ENCODE measurements around the gene ABCF2.
A peak's percentile ranks its signal among the peaks of the same experiment; 100 is the strongest.

Gene ABCF2

DNA sequence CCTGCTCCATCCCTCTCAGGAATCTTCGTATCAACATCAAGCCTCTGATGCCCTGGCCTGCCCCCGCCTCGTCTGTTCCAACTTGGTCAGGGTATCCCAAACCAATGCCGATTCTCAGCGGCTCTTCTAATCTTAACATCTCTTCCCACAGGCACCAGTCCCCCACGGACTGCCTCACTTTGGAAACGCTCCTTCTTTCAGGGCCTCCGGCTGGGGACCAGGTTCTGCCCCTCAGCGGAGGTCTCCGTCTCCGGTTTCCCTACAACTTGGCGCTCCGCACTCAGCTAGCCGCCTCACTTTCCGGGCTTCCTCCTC is 488 bp downstream of the ABCF2 start:
- Mint-ChIP-seq H3K27ac (peak overlapping the region; percentile 97 to 98), H3K9me3 (no peaks in the 10 kb centered on the region), H3K27me3 (no peaks in the 10 kb centered on the region), H3K4me1 (peaks cover 47% of the 10 kb centered on the region), H3K4me3 (peak overlapping the region; percentile 97 to 100)
- DNase-seq = no peak
- peak; percentile 21 for ATAC-seq

DNA sequence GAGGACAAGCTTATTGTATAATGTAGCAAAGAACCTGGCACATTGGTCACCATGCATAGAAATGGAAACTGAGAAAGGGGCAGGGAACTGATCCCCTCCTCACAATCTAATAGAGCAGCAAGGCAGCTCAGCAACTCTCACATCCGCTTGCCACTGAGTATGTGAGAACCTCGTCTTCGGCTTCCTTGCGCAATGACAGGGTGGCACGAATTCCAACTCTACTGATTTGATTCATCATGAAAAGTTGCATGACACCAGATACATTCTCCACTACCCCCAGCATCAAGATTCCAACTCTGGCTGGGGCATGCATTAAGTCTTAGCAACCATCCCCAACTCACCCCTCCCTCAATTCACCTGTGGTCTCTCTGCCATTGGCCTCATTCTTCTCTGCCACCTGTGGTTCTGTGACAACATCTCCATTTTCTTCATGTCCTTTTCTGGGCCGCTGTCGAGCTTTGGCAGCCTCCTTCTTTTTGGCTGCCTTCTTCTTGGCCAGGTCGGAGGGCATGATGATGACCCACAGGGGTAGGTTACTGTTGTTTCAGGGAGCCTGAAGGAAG is 976 bp downstream of the ABCF2 start:
- ATAC-seq (no peak), DNase-seq (no peak)
- no peaks in the 10 kb centered on the region for H3K27me3 Mint-ChIP-seq
- no peaks in the 10 kb centered on the region for H3K9me3 Mint-ChIP-seq
- H3K4me1 Mint-ChIP-seq = peaks cover 45% of the 10 kb centered on the region
- peak overlapping the region; percentile 97 to 100 for H3K4me3 Mint-ChIP-seq
- H3K27ac Mint-ChIP-seq = peak overlapping the region in 1 of 2 donors; percentile 97

DNA sequence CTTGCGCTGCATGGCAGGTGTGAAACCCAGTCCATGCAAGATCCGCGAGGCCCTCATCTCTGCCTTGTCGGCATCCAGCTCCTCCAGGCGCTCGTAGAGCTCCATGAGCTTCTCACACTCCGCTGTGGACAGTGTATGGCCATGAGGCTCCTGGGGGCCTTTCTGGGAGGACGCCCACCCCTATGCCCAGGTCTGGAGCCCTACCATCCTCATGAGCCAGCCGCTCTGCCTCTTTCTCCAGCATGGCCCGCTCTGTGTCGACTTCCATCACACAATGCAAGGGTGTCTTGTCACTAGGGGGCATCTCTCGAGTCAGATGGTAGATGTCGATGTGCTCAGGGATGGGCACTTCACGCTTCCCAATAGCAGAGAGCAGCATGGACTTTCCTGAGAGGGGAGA is 3.3 kb downstream of the ABCF2 start:
- Mint-ChIP-seq H3K4me1 (peaks cover 45% of the 10 kb centered on the region), H3K4me3 (no peak overlapping the region), H3K9me3 (no peaks in the 10 kb centered on the region), H3K27ac (no peak overlapping the region), H3K27me3 (no peaks in the 10 kb centered on the region)
- DNase-seq (no peak), ATAC-seq (no peak)

DNA sequence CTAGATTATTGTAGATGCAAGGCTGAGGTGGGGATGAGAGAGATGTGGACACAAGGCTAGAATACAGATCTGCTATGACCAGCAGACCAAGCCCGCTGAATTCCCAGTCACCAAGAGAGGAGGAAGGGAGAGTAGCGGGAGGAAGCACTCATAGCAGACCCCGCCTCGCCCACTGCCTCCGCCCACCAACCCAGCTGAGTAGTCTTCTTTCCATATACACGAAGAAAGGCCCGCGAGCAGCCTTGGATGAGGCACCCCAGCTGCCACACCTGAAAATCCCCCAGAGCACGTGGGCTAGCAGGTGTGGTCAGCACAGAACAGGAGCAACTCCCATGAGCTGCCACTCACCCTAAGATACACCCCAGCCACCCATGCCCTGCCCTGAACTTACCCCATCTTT is 8.8 kb downstream of the ABCF2 start:
- Mint-ChIP-seq H3K4me3 (no peak overlapping the region), H3K27me3 (no peaks in the 10 kb centered on the region), H3K27ac (no peak overlapping the region), H3K9me3 (no peaks in the 10 kb centered on the region), H3K4me1 (peaks cover 5% of the 10 kb centered on the region)
- no peak for ATAC-seq
- no peak for DNase-seq

DNA sequence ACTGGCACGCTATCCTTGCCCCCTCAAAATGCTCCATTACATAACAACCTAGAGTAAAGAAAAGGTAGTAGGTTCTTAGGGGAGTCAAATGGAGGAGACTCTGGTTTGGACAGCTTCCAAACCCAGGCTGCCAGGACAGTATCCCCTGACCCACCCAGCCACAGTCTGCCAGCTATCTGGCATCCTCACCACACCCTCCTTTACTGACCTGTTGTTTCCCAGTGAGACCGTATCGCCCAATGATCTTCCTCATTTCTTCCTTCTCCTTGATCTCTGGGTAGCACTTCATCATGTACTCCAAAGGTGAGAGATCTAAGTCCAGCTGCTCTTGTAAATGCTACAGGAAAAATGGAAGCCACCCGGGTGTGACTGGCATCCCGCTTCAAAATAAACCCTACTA is 11.6 kb downstream of the ABCF2 start:
- Mint-ChIP-seq H3K4me1 (peaks cover 5% of the 10 kb centered on the region), H3K27ac (no peak overlapping the region), H3K4me3 (no peak overlapping the region), H3K9me3 (no peaks in the 10 kb centered on the region), H3K27me3 (no peaks in the 10 kb centered on the region)
- no peak for ATAC-seq
- no peak for DNase-seq

DNA sequence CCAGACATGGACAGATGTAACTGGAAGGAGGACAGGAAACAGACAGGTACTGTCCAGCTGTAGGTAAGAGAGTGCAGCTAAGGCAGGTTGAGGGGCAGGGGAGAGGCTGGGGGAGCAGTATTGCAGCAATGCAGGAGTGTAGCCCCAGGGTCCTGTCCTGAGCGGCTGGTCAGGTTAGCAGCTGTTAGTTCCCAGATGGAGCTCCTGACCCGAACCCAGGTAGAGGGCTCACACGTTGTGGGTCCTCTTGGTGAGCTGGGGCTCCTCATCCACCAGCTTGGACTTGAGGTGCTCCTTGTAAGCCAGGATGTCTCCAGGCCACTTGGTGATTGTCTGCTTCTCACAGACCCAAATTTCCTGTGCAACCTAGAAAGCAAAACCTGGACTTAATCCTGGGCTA is 13.2 kb downstream of the ABCF2 start:
- no peak for ATAC-seq
- H3K4me3 Mint-ChIP-seq = no peak overlapping the region
- H3K27me3 Mint-ChIP-seq = no peaks in the 10 kb centered on the region
- peaks cover 5% of the 10 kb centered on the region for H3K4me1 Mint-ChIP-seq
- H3K27ac Mint-ChIP-seq = no peak overlapping the region
- DNase-seq = no peak
- no peaks in the 10 kb centered on the region for H3K9me3 Mint-ChIP-seq

DNA sequence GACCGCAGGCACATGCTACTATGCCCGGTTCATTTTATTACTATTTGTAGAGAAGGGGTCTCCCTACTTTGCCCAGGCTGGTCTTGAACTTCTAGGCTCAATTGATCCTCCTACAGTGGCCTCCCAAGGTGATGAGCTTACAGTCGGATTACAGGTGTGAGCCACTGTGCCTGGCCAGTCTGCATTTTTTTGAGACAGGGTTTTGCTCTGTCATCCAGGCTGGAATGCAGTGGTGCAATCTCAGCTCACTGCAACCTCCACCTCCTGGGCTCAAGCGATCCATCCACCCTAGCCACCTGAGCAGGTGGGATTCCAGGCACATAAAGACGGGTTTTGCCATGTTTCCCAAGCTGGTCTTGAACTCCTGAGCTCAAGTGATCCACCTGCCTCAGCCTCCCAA is 14.4 kb downstream of the ABCF2 start:
- H3K9me3 Mint-ChIP-seq = no peaks in the 10 kb centered on the region
- H3K27ac Mint-ChIP-seq = no peak overlapping the region

DNA sequence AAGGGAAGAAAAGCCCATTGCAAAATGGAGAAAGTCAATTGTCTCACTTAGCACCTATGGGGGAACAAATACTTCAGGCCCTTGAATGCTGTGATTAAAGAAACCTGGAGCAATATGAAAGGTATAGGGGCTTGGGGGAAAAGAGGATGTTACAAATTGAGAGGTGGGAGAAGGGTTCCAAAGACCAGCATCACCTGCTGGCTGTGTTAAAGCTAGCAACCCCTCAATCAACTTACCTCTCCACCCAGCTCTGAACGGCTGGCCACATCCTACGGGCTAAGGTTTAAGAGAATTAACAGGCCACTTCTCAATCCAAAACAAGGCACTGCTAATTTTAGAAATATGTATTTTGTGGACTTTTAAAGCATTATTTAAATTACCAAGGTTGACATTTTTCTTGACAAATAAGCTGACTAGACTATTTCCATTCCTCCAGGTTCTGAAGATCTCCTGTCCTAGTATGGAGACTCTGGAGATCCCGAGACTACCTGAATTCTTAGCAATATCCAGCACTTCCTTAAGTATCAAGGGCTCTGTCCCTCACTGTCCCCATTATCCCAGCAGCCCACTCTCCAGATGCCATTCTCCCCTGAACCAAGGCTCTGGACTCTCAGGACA is 15.7 kb downstream of the ABCF2 start:
- DNase-seq (no peak), ATAC-seq (no peak)
- H3K4me1 Mint-ChIP-seq = peaks cover 24% of the 10 kb centered on the region
- no peaks in the 10 kb centered on the region for H3K9me3 Mint-ChIP-seq
- H3K27ac Mint-ChIP-seq = no peak overlapping the region
- no peak overlapping the region for H3K4me3 Mint-ChIP-seq
- H3K27me3 Mint-ChIP-seq = no peaks in the 10 kb centered on the region

More for the DNA sequence above, 14.4 kb downstream of the ABCF2 start:
- ATAC-seq = no peak
- no peak for DNase-seq
- Mint-ChIP-seq H3K27me3 (no peaks in the 10 kb centered on the region), H3K4me3 (no peak overlapping the region), H3K4me1 (peaks cover 10% of the 10 kb centered on the region)

DNA sequence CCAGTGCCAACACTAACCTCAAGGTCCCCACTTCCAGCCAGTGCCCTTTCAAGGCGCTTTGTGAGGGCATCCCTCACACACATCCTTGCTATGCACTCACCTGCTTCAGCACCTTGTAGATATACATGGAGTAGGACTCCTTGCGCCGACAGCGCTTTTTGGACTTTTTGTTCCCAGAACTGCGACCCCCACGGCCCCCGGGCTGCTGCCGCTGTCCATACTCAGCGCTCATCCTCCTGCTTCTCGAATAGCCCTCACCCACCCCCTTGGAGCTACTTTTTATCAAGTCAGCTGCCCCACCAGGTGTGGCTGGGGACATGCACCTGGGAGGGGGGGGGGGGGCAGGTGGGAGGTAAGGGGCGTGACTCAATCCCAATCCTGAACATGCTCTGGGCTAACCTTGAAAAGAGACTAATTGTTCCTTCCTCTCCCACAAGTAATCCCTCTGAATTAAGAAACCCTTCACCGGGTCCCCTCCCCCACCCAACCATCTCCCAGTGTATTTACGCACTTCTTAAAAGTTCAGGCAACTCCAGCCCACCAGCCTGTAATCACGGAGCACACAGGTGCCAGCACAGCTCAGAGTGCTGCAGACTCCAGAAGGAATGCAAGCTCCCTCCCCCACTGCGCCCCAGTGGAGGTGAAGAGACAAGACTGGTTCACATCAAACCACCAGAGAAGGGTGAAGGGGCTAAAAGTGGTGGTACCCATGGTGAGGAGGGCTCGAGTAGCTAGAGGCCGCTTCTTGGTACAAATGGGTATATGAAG is 16.7 kb downstream of the ABCF2 start, which contains the start of gene H2BK1:
TSS of gene H2BK1 (minus strand) at position 402 of the 768 bp plus-strand sequence. CDS start at position 232, 170 bp downstream.
- peak within 1 kb of the TSS; percentile 5 to 35 for H3K27ac Mint-ChIP-seq

DNA sequence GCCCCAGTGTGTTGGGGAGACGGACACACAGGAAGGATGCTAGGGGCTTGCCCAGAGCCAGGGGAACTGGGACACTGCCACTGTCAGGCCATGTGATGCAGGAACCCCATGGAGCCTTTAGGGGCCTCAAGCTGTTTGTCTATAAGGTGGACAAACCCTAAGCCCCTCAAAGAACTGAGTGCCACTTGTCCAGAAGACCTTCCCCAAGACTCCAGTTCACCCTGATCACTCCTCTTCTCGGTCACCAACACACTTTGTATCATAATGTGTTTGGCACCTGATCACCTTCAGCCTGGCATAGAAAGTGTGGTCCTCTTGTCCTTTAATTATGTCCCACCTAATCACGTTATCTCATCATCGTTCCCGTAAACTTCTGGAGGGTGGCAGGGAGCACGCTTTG is 17.4 kb downstream of the ABCF2 start:
- no peaks in the 10 kb centered on the region for H3K27me3 Mint-ChIP-seq
- ATAC-seq = no peak
- no peak for DNase-seq
- H3K4me1 Mint-ChIP-seq = peaks cover 29% of the 10 kb centered on the region
- no peaks in the 10 kb centered on the region for H3K9me3 Mint-ChIP-seq
- H3K27ac Mint-ChIP-seq = peak overlapping the region; percentile 5 to 35
- no peak overlapping the region for H3K4me3 Mint-ChIP-seq

More for the DNA sequence above, 16.7 kb downstream of the ABCF2 start, which contains the start of gene H2BK1:
- Mint-ChIP-seq H3K4me3 (no peak within 1 kb of the TSS), H3K27me3 (no peaks in the 10 kb centered on the region), H3K9me3 (no peaks in the 10 kb centered on the region), H3K4me1 (peaks cover 29% of the 10 kb centered on the region)
- ATAC-seq (no peak), DNase-seq (no peak)

DNA sequence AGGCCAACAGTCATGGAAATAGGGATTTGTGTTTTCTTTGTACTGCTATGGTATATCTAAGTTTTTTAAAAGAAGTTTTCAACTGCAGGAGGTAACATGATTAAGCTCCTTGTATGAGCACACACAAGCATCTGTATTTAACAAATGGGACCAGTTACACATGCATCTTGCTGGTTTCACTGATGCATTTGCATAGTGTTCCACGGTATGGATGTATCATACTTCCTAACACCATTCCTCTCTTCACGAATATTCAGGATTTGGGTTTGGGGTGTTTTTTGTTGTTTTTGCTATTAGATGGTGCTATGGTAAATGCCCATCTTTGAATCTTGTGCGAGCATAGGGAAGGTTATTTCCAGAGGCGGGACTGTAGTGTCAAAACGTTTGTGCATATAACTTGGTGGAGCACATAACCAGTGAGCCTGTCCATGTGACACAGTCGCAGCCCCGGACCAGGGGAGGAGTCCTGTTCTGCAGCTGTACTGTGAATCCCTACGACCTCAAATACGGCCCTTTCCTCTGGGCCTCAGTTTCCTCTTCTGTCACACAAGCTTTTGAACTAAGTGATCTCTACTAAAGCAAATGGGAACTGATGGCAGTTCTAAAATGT is 18.6 kb downstream of the ABCF2 start:
- no peak overlapping the region for H3K27ac Mint-ChIP-seq
- no peak overlapping the region for H3K4me3 Mint-ChIP-seq
- DNase-seq (no peak), ATAC-seq (no peak)
- no peaks in the 10 kb centered on the region for H3K9me3 Mint-ChIP-seq
- H3K4me1 Mint-ChIP-seq = peaks cover 29% of the 10 kb centered on the region
- no peaks in the 10 kb centered on the region for H3K27me3 Mint-ChIP-seq

DNA sequence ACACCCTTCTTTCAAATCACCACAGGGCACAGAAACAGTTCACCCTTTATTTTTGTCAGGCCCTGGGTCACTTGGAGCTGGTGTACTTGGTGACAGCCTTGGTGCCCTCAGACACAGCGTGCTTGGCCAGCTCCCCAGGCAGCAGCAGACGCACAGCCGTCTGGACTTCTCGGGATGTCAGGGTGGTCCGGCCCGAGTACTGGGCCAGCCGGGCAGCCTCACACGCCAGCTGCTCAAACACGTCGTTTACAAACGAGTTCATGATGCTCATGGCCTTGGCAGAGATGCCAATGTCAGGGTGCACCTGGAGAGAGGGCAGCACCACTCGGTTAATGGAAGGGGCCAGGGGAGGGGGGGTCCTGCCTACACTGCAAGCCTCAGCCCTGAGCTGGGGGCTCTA is 19.2 kb downstream of the ABCF2 start:
- Mint-ChIP-seq H3K4me1 (peaks cover 29% of the 10 kb centered on the region), H3K27ac (peak overlapping the region in 1 of 2 donors; percentile 62), H3K4me3 (no peak overlapping the region), H3K9me3 (no peaks in the 10 kb centered on the region), H3K27me3 (no peaks in the 10 kb centered on the region)
- ATAC-seq = no peak
- no peak for DNase-seq

DNA sequence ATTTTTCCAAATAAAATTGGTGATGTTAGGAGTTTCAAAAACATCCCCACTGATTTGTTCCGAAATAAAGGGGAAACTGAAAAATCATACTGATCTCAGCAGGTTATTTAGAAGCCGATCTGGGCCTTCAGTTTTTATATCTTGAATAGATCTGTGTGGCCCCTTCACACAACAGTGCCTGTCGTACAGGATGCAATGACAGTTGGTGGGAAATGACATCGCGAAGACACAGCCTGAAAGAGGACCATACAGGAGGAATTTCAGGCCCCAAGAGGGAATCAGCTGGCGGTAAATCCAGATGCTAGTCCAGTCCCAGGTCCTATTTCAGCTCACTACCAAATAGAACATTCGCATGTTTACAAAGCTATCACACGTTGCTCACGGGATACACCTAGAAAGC is 19.7 kb downstream of the ABCF2 start:
- Mint-ChIP-seq H3K27me3 (no peaks in the 10 kb centered on the region), H3K9me3 (no peaks in the 10 kb centered on the region), H3K4me3 (no peak overlapping the region), H3K4me1 (peaks cover 29% of the 10 kb centered on the region), H3K27ac (no peak overlapping the region)
- ATAC-seq (peak; percentile 41), DNase-seq (no peak)

DNA sequence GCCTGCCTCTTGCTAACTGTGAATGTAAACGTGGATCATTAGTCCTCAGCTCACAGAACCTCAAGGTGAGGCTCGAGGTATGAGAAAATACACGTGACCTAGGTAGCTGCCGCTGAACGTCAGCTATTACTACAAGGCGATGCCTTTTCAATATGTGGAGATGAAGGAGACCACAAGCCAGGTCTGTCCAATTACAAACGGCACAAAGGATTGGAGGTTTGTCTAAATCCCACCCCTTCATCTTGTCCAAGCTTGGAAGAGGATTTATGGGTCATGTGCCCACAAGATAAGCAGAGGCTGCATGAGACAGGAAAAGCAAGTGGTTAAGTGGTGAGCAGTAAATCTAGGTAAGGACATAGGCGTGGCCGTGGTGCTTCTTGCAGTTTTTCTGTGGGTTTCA is 20.1 kb downstream of the ABCF2 start:
- H3K9me3 Mint-ChIP-seq = no peaks in the 10 kb centered on the region
- peak overlapping the region in 1 of 2 donors; percentile 37 for H3K27ac Mint-ChIP-seq
- no peak overlapping the region for H3K4me3 Mint-ChIP-seq
- no peaks in the 10 kb centered on the region for H3K27me3 Mint-ChIP-seq
- peaks cover 29% of the 10 kb centered on the region for H3K4me1 Mint-ChIP-seq
- no peak for DNase-seq
- ATAC-seq = peak; percentile 48

DNA sequence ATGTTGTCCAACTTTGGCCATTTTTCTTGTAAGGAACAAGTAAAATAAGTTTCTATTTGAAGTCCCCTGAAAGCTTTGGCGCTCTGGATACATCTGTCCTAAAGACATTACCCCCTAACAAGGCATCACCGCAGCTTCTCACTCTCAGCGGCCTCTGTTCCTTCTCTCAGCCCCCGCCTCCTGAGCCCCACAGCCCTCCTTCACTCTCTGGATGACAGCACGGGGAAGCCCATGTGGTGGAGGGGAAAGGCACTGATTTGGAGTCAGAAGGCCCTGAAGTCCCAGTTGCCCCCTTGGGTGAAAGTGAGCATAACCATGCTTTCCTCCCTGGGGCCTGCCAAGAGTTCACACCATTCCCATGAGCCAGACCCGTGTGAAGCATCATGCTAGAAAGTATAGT is 21.3 kb downstream of the ABCF2 start:
- DNase-seq (no peak), ATAC-seq (no peak)
- H3K27ac Mint-ChIP-seq = no peak overlapping the region
- H3K4me1 Mint-ChIP-seq = peaks cover 29% of the 10 kb centered on the region
- H3K4me3 Mint-ChIP-seq = no peak overlapping the region
- no peaks in the 10 kb centered on the region for H3K9me3 Mint-ChIP-seq
- H3K27me3 Mint-ChIP-seq = peaks cover 9% of the 10 kb centered on the region
